SJSA1 (cell line): ENCODE data around the gene THAP10. TPM values are rescaled to one million over a fixed set of nuclear protein-coding genes. Genes with fewer than 3 reads are reported as not detected.
"Not testable (repeated sequence)": the region's sequence is repeated elsewhere in the genome, so short reads cannot be mapped to it uniquely, and the experiment has no call there.

Experiments
- DNase-seq, 2 experiments: peaks; one replicate each; pipeline ENCODE4 v3.0.0-alpha.2; 2015 to 2020; ENCODE audit warnings: low spot score in 2 of 2, low read depth in 1 of 2
- H3K27ac ChIP-seq: fragments of 250-450 bp; sonication (Bioruptor Pico); 2 replicates; pipeline ENCODE4 v1.5.1; 2020; ENCODE audit warnings: mild to moderate bottlenecking, moderate library complexity
- H3K27me3 ChIP-seq: fragments of 250-450 bp; sonication (Bioruptor Pico); replicated peaks from 2 replicates; pipeline ENCODE4 v1.5.1; 2020; ENCODE audit warnings: mild to moderate bottlenecking, moderate library complexity
- H3K36me3 ChIP-seq: fragments of 250-450 bp; sonication (Bioruptor Pico); 2 replicates; pipeline ENCODE4 v1.5.1; 2020; ENCODE audit warnings: mild to moderate bottlenecking
- H3K4me1 ChIP-seq: fragments of 250-450 bp; sonication (Bioruptor Pico); replicated peaks from 2 replicates; pipeline ENCODE4 v1.6.1; 2021; ENCODE audit warnings: mild to moderate bottlenecking
- H3K4me3 ChIP-seq: fragments of 250-450 bp; sonication (Bioruptor Pico); 2 replicates; pipeline ENCODE4 v1.5.1; 2020; ENCODE audit warnings: mild to moderate bottlenecking
- H3K9me3 ChIP-seq: fragments of 250-450 bp; sonication (Bioruptor Pico); replicated peaks from 2 replicates; pipeline ENCODE4 v1.5.1; 2020; ENCODE audit warnings: mild to moderate bottlenecking
- total RNA-seq: library from RNA; depleted of rRNA; stranded (reverse); fragments of >200 nt; shearing (Covaris generic); gene quantifications from 2 replicates; pipeline ENCODE4 v1.2.3, GENCODE V29; 2014

The THAP10 gene
- total RNA-seq, 1 experiment from 2014 or later = 3.9 TPM

- H3K9me3 ChIP-seq = no peaks in the 10 kb centered on the region
- peaks cover 43% of the 10 kb centered on the region for H3K4me1 ChIP-seq
- peak overlapping the region; percentile 49 for H3K27ac ChIP-seq
- peak; percentile 46 to 77 for DNase-seq
- no peaks in the 10 kb centered on the region for H3K27me3 ChIP-seq
- no peaks in the 10 kb centered on the region for H3K36me3 ChIP-seq
- no peak overlapping the region for H3K4me3 ChIP-seq
Measured at GRCh38 chr15:70870051-70870450, 22.2 kb downstream of the THAP10 start.

GRCh38 chr15:70869346-70869745, 22.9 kb downstream of the THAP10 start:
- no peak overlapping the region for H3K4me3 ChIP-seq
- peaks cover 42% of the 10 kb centered on the region for H3K4me1 ChIP-seq
- H3K27me3 ChIP-seq = no peaks in the 10 kb centered on the region
- H3K27ac ChIP-seq = peak overlapping the region; percentile 49; the same call in 1 of the 2 replicates
- H3K9me3 ChIP-seq = no peaks in the 10 kb centered on the region
- H3K36me3 ChIP-seq = no peaks in the 10 kb centered on the region
- peak in 1 of 2 experiments; percentile 56 for DNase-seq

GRCh38 chr15:70867911-70868467, 24.2 kb downstream of the THAP10 start:
- Histone ChIP-seq H3K4me1 (peaks cover 56% of the 10 kb centered on the region), H3K27ac (peak overlapping the region; percentile 10; the same call in 1 of the 2 replicates), H3K9me3 (no peaks in the 10 kb centered on the region), H3K4me3 (no peak overlapping the region), H3K27me3 (no peaks in the 10 kb centered on the region), H3K36me3 (no peaks in the 10 kb centered on the region)
- DNase-seq = no peak

- no peaks in the 10 kb centered on the region for H3K36me3 ChIP-seq
- DNase-seq = no peak
- no peaks in the 10 kb centered on the region for H3K27me3 ChIP-seq
- H3K9me3 ChIP-seq = no peaks in the 10 kb centered on the region
- no peak overlapping the region for H3K4me3 ChIP-seq
- no peak overlapping the region for H3K27ac ChIP-seq
- H3K4me1 ChIP-seq = peaks cover 60% of the 10 kb centered on the region
Measured at GRCh38 chr15:70866982-70867641, 25.1 kb downstream of the THAP10 start.

GRCh38 chr15:70863450-70864218, 28.6 kb downstream of the THAP10 start:
- no peaks in the 10 kb centered on the region for H3K27me3 ChIP-seq
- H3K4me1 ChIP-seq = peaks cover 38% of the 10 kb centered on the region
- no peaks in the 10 kb centered on the region for H3K36me3 ChIP-seq
- H3K27ac ChIP-seq = peak overlapping the region; percentile 59
- no peak overlapping the region for H3K4me3 ChIP-seq
- DNase-seq = peak; percentile 78 to 83
- H3K9me3 ChIP-seq = no peaks in the 10 kb centered on the region

GRCh38 chr15:70859998-70860397, 32.2 kb downstream of the THAP10 start:
- no peak for DNase-seq
- Histone ChIP-seq H3K27ac (no peak overlapping the region), H3K4me3 (no peak overlapping the region), H3K4me1 (peaks cover 52% of the 10 kb centered on the region), H3K27me3 (no peaks in the 10 kb centered on the region), H3K36me3 (no peaks in the 10 kb centered on the region), H3K9me3 (no peaks in the 10 kb centered on the region)

GRCh38 chr15:70859322-70859908, 32.8 kb downstream of the THAP10 start:
- Histone ChIP-seq H3K9me3 (no peaks in the 10 kb centered on the region), H3K4me1 (peaks cover 56% of the 10 kb centered on the region), H3K27me3 (no peaks in the 10 kb centered on the region), H3K36me3 (no peaks in the 10 kb centered on the region), H3K4me3 (no peak overlapping the region), H3K27ac (no peak overlapping the region)
- no peak for DNase-seq

- H3K27ac ChIP-seq, H3K4me3 ChIP-seq, H3K9me3 ChIP-seq, DNase-seq, H3K27me3 ChIP-seq, H3K36me3 ChIP-seq: not testable (repeated sequence)
- H3K4me1 ChIP-seq = peaks cover 54% of the 10 kb centered on the region
Measured at GRCh38 chr15:70858614-70859321, 33.5 kb downstream of the THAP10 start.

- Histone ChIP-seq H3K4me1 (peaks cover 53% of the 10 kb centered on the region), H3K36me3 (peaks cover 6% of the 10 kb centered on the region), H3K9me3 (no peaks in the 10 kb centered on the region), H3K4me3 (no peak overlapping the region), H3K27me3 (no peaks in the 10 kb centered on the region), H3K27ac (peak overlapping the region; percentile 92)
- DNase-seq = no peak
Measured at GRCh38 chr15:70857562-70858285, 34.5 kb downstream of the THAP10 start.

- H3K36me3 ChIP-seq = peaks cover 9% of the 10 kb centered on the region
Measured at GRCh38 chr15:70856884-70857561, 35.2 kb downstream of the THAP10 start.

GRCh38 chr15:70856177-70856883, 35.9 kb downstream of the THAP10 start:
- peak overlapping the region; percentile 6; the same call in 1 of the 2 replicates for H3K4me3 ChIP-seq
- H3K9me3 ChIP-seq = no peaks in the 10 kb centered on the region
- peaks cover 16% of the 10 kb centered on the region for H3K36me3 ChIP-seq
- DNase-seq = peak in 1 of 2 experiments; percentile 58
- H3K27me3 ChIP-seq = no peaks in the 10 kb centered on the region
- peaks cover 62% of the 10 kb centered on the region for H3K4me1 ChIP-seq
- H3K27ac ChIP-seq = peak overlapping the region; percentile 92

More at GRCh38 chr15:70856884-70857561, 35.2 kb downstream of the THAP10 start:
- H3K9me3 ChIP-seq = no peaks in the 10 kb centered on the region
- DNase-seq = peak; percentile 94 to 97
- H3K4me3 ChIP-seq = peak overlapping the region; percentile 6; the same call in 1 of the 2 replicates
- no peaks in the 10 kb centered on the region for H3K27me3 ChIP-seq
- H3K4me1 ChIP-seq = peaks cover 58% of the 10 kb centered on the region
- H3K27ac ChIP-seq = peak overlapping the region; percentile 92

- H3K36me3 ChIP-seq = peaks cover 22% of the 10 kb centered on the region
- H3K9me3 ChIP-seq = no peaks in the 10 kb centered on the region
- no peaks in the 10 kb centered on the region for H3K27me3 ChIP-seq
- DNase-seq = no peak
- H3K4me3 ChIP-seq = no peak overlapping the region
- H3K4me1 ChIP-seq = peaks cover 62% of the 10 kb centered on the region
- peak overlapping the region; percentile 92 for H3K27ac ChIP-seq
Measured at GRCh38 chr15:70855764-70856163, 36.5 kb downstream of the THAP10 start.
